Nephron progenitor cell (in vitro differentiated cells): Measurements from ENCODE around the gene NRXN2.
A peak's percentile ranks its signal among the peaks of the same experiment; 100 is the strongest.

ENCODE experiments used
- DNase-seq: peaks from one replicate; pipeline ENCODE4 v3.0.0; 2021
- H3K27ac Mint-ChIP-seq: 2 replicates; pipeline ENCODE4 v1.8.0; 2021; ENCODE audit warnings: mild to moderate bottlenecking, moderate library complexity, mixed read lengths
- H3K27me3 Mint-ChIP-seq: 2 replicates; pipeline ENCODE4 v1.8.0; 2021; ENCODE audit warnings: mild to moderate bottlenecking, low read depth, mixed read lengths; ENCODE audit not compliant: poor library complexity
- H3K36me3 Mint-ChIP-seq: 2 replicates; pipeline ENCODE4 v1.8.0; 2021; ENCODE audit warnings: low read depth, mixed read lengths
- H3K4me1 Mint-ChIP-seq: 2 replicates; pipeline ENCODE4 v1.8.0; 2021; ENCODE audit warnings: mixed read lengths
- H3K4me3 Mint-ChIP-seq: 2 replicates; pipeline ENCODE4 v1.8.0; 2021; ENCODE audit warnings: mild to moderate bottlenecking, moderate library complexity, mixed read lengths
- H3K9me3 Mint-ChIP-seq: 2 replicates; pipeline ENCODE4 v1.8.0; 2021; ENCODE audit warnings: mild to moderate bottlenecking, moderate library complexity, mixed read lengths
- CTCF ChIP-seq: fragments of 200-600 bp; sonication (generic); IDR thresholded peaks from 2 replicates; pipeline ENCODE4 v1.5.0; 2021; ENCODE audit warnings: antibody characterized with exemption

Gene NRXN2

GRCh38 chr11:64723117-64723906 is at the start of gene NRXN2:
Gene NRXN2, minus strand, starts transcription at chr11:64723197. Its CDS starts 9,498 bp downstream, at chr11:64713699.
- DNase-seq, result peak; percentile 88
- H3K9me3 Mint-ChIP-seq, result no peaks in the 10 kb centered on the region
- no peaks in the 10 kb centered on the region for H3K36me3 Mint-ChIP-seq
- H3K27ac Mint-ChIP-seq, result no peak within 1 kb of the TSS
- H3K4me3 Mint-ChIP-seq, result peak within 1 kb of the TSS; percentile 60
- H3K4me1 Mint-ChIP-seq, result peaks cover 47% of the 10 kb centered on the region
- peak; percentile 94 for TF ChIP-seq CTCF
- peaks cover 53% of the 10 kb centered on the region for H3K27me3 Mint-ChIP-seq

GRCh38 chr11:64772303-64773018 is 49.5 kb upstream of the NRXN2 start:
- peaks cover 99% of the 10 kb centered on the region for H3K36me3 Mint-ChIP-seq
- no peak overlapping the region for H3K4me3 Mint-ChIP-seq
- no peak for DNase-seq
- H3K27me3 Mint-ChIP-seq, result no peaks in the 10 kb centered on the region
- TF ChIP-seq CTCF, result no peak
- H3K9me3 Mint-ChIP-seq, result no peaks in the 10 kb centered on the region
- H3K27ac Mint-ChIP-seq, result peak overlapping the region; percentile 60
- peaks cover 75% of the 10 kb centered on the region for H3K4me1 Mint-ChIP-seq

GRCh38 chr11:64771861-64772260 is 48.9 kb upstream of the NRXN2 start:
- H3K27ac Mint-ChIP-seq, result no peak overlapping the region
- H3K4me3 Mint-ChIP-seq, result no peak overlapping the region
- peaks cover 74% of the 10 kb centered on the region for H3K4me1 Mint-ChIP-seq

GRCh38 chr11:64770120-64770519 is 47.1 kb upstream of the NRXN2 start:
- Mint-ChIP-seq H3K27me3 (no peaks in the 10 kb centered on the region), H3K4me1 (peaks cover 72% of the 10 kb centered on the region), H3K9me3 (no peaks in the 10 kb centered on the region), H3K27ac (no peak overlapping the region), H3K4me3 (no peak overlapping the region), H3K36me3 (peaks cover 91% of the 10 kb centered on the region)
- DNase-seq, result no peak
- no peak for TF ChIP-seq CTCF

More at GRCh38 chr11:64771861-64772260, 48.9 kb upstream of the NRXN2 start:
- Mint-ChIP-seq H3K9me3 (no peaks in the 10 kb centered on the region), H3K27me3 (no peaks in the 10 kb centered on the region), H3K36me3 (peaks cover 97% of the 10 kb centered on the region)
- TF ChIP-seq CTCF, result no peak
- no peak for DNase-seq

- H3K9me3 Mint-ChIP-seq, result no peaks in the 10 kb centered on the region
- no peak for TF ChIP-seq CTCF
- no peaks in the 10 kb centered on the region for H3K27me3 Mint-ChIP-seq
- DNase-seq, result no peak
- peaks cover 74% of the 10 kb centered on the region for H3K4me1 Mint-ChIP-seq
- no peak overlapping the region for H3K4me3 Mint-ChIP-seq
- peaks cover 91% of the 10 kb centered on the region for H3K36me3 Mint-ChIP-seq
- H3K27ac Mint-ChIP-seq, result no peak overlapping the region
Observed at GRCh38 chr11:64769283-64769682, 46.3 kb upstream of the NRXN2 start.
